Measurements from ENCODE around the gene KIAA1755. TPM values are rescaled to one million over a fixed set of nuclear protein-coding genes. Genes with fewer than 3 reads are reported as not detected.

The KIAA1755 gene
- total and polyA plus RNA-seq, 2 donors (not counting 1 experiment from before 2014, with no cell fraction given), result not detected

- intact Hi-C loops (cut with micrococcal nuclease), result no loop called here
- H3K4me1 Mint-ChIP-seq, result peaks cover 3% of the 10 kb centered on the region
- H3K4me3 Mint-ChIP-seq, result no peak overlapping the region
- H3K27me3 Mint-ChIP-seq, result peaks cover 19% of the 10 kb centered on the region
- no peaks in the 10 kb centered on the region for H3K9me3 ChIP-seq (ENCODE audit: control extremely low read depth in 1 of 3, control insufficient read depth in 2 of 3, insufficient read depth in 1 of 3, low read length in 2 of 3)
- no peak overlapping the region for H3K9ac ChIP-seq (ENCODE audit: low read length)
- ATAC-seq (ENCODE audit: low read depth), result no peak
- no peak overlapping the region for H2AFZ ChIP-seq (ENCODE audit: insufficient read depth, low read depth, low read length, poor library complexity, severe bottlenecking)
- H3K27me3 ChIP-seq (replicated peaks in 1 of 4; ENCODE audit: control extremely low read depth in 1 of 4, control insufficient read depth in 3 of 4, insufficient read depth in 4 of 4, low read length in 3 of 4), result no peaks in the 10 kb centered on the region
- CTCF ChIA-PET, result no interaction called here
- POLR2A ChIA-PET, result no interaction called here
- H3K36me3 ChIP-seq (replicated peaks in 1 of 2; ENCODE audit: control extremely low read depth in 1 of 2, control insufficient read depth in 1 of 2, extremely low read depth in 1 of 2, insufficient read depth in 2 of 2, low read length in 1 of 2), result no peaks in the 10 kb centered on the region
- no peak overlapping the region for H3K4me3 ChIP-seq (ENCODE audit: control extremely low read depth in 1 of 5, extremely low read depth in 1 of 5, insufficient read depth in 1 of 5, low read depth in 2 of 5, low read length in 4 of 5)
- H3K4me1 ChIP-seq (ENCODE audit: control insufficient read depth in 2 of 2, insufficient read depth in 2 of 2, low read length in 2 of 2), result no peaks in the 10 kb centered on the region
- H3K27ac ChIP-seq (ENCODE audit: low read length in 2 of 2), result no peak overlapping the region
- WGBS (ENCODE audit: insufficient coverage), result 81% methylated on average over 5 of the region's 8 CpGs
- H3K27ac Mint-ChIP-seq, result no peak overlapping the region
- no peaks in the 10 kb centered on the region for H3K79me2 ChIP-seq (ENCODE audit: control insufficient read depth, insufficient read depth, low read length)
- H3K9me3 Mint-ChIP-seq (ENCODE audit: insufficient read depth), result no peaks in the 10 kb centered on the region
- H3K4me2 ChIP-seq (replicated peaks; ENCODE audit: low read depth, low read length, poor library complexity, severe bottlenecking), result no peak overlapping the region
- no peak for TF ChIP-seq CTCF (IDR thresholded peaks at IDR 0.05)
- TF ChIP-seq EZH2 (IDR thresholded peaks at IDR 0.05; ENCODE audit: borderline replicate concordance, insufficient read depth, low read depth, low read length, poor library complexity, severe bottlenecking), result no peak
- no peaks in the 10 kb centered on the region for H4K20me1 ChIP-seq (ENCODE audit: control insufficient read depth, insufficient read depth, low read length, poor library complexity, severe bottlenecking)
- DNase-seq, result no peak
These were observed 76.4 kb downstream of the KIAA1755 start for GRCh38 chr20:38184101-38184500.

- 100% methylated on average over 3 of the region's 3 CpGs for WGBS (ENCODE audit: insufficient coverage)
These were observed 78.6 kb downstream of the KIAA1755 start for GRCh38 chr20:38181971-38182370.

More at GRCh38 chr20:38181971-38182370, 78.6 kb downstream of the KIAA1755 start:
- POLR2A ChIA-PET, result no interaction called here
- no peak overlapping the region for H3K27ac ChIP-seq (ENCODE audit: low read length in 2 of 2)
- Mint-ChIP-seq H3K27ac (no peak overlapping the region), H3K9me3 (ENCODE audit: insufficient read depth) (no peaks in the 10 kb centered on the region), H3K27me3 (peaks cover 29% of the 10 kb centered on the region), H3K4me1 (peaks cover 3% of the 10 kb centered on the region), H3K4me3 (no peak overlapping the region)
- no peaks in the 10 kb centered on the region for H3K9me3 ChIP-seq (ENCODE audit: control extremely low read depth in 1 of 3, control insufficient read depth in 2 of 3, insufficient read depth in 1 of 3, low read length in 2 of 3)
- no peak overlapping the region for H3K9ac ChIP-seq (ENCODE audit: low read length)
- no peak overlapping the region for H2AFZ ChIP-seq (ENCODE audit: insufficient read depth, low read depth, low read length, poor library complexity, severe bottlenecking)
- ATAC-seq (ENCODE audit: low read depth) (no peak), DNase-seq (no peak)
- TF ChIP-seq EZH2 (IDR thresholded peaks at IDR 0.05; ENCODE audit: borderline replicate concordance, insufficient read depth, low read depth, low read length, poor library complexity, severe bottlenecking), result no peak
- no peak for TF ChIP-seq CTCF (IDR thresholded peaks at IDR 0.05)
- H3K79me2 ChIP-seq (ENCODE audit: control insufficient read depth, insufficient read depth, low read length), result no peaks in the 10 kb centered on the region
- H3K36me3 ChIP-seq (replicated peaks in 1 of 2; ENCODE audit: control extremely low read depth in 1 of 2, control insufficient read depth in 1 of 2, extremely low read depth in 1 of 2, insufficient read depth in 2 of 2, low read length in 1 of 2), result no peaks in the 10 kb centered on the region
- H4K20me1 ChIP-seq (ENCODE audit: control insufficient read depth, insufficient read depth, low read length, poor library complexity, severe bottlenecking), result no peaks in the 10 kb centered on the region
- intact Hi-C loops (cut with micrococcal nuclease), result no loop called here
- H3K27me3 ChIP-seq (replicated peaks in 1 of 4; ENCODE audit: control extremely low read depth in 1 of 4, control insufficient read depth in 3 of 4, insufficient read depth in 4 of 4, low read length in 3 of 4), result no peaks in the 10 kb centered on the region
- no peak overlapping the region for H3K4me3 ChIP-seq (ENCODE audit: control extremely low read depth in 1 of 5, extremely low read depth in 1 of 5, insufficient read depth in 1 of 5, low read depth in 2 of 5, low read length in 4 of 5)
- H3K4me1 ChIP-seq (ENCODE audit: control insufficient read depth in 2 of 2, insufficient read depth in 2 of 2, low read length in 2 of 2), result no peaks in the 10 kb centered on the region
- no peak overlapping the region for H3K4me2 ChIP-seq (replicated peaks; ENCODE audit: low read depth, low read length, poor library complexity, severe bottlenecking)
- CTCF ChIA-PET, result no interaction called here
